Measurements from ENCODE around the gene EPC1.
"Not testable (repeated sequence)": the region's sequence is repeated elsewhere in the genome, so short reads cannot be mapped to it uniquely, and the experiment has no call there.

The EPC1 gene

GRCh38 chr10:32229788-32230187 is 117.2 kb downstream of the EPC1 start:
- not testable (repeated sequence) for DNase-seq

GRCh38 chr10:32229170-32229569 is 117.8 kb downstream of the EPC1 start:
- DNase-seq: no peak

GRCh38 chr10:32227802-32228201 is 119.2 kb downstream of the EPC1 start:
- no peak for DNase-seq

- DNase-seq: no peak
These were observed 120.3 kb downstream of the EPC1 start for GRCh38 chr10:32226624-32227023.

GRCh38 chr10:32225976-32226375 is 121.0 kb downstream of the EPC1 start:
- DNase-seq: no peak

GRCh38 chr10:32222376-32222775 is 124.6 kb downstream of the EPC1 start:
- DNase-seq: not testable (repeated sequence)

GRCh38 chr10:32219156-32219555 is 127.8 kb downstream of the EPC1 start:
- not testable (repeated sequence) for DNase-seq

GRCh38 chr10:32218206-32219044 is 128.5 kb downstream of the EPC1 start:
- not testable (repeated sequence) for DNase-seq

Measured in suppressor macrophage treated with lipopolysaccharide for 4 hours (primary cell).